GM12873 (cell line): ENCODE measurements around the gene COP1.

Source experiments
- TF ChIP-seq, protein P1 (sequence below): IDR thresholded peaks from 2 replicates; pipeline ENCODE4 v1.5.1; 2012; ENCODE audit warnings: low read depth, mild to moderate bottlenecking, moderate library complexity, low read length, control low read depth; ENCODE audit not compliant: insufficient read depth; ENCODE audit errors: missing control alignments

Gene COP1

DNA sequence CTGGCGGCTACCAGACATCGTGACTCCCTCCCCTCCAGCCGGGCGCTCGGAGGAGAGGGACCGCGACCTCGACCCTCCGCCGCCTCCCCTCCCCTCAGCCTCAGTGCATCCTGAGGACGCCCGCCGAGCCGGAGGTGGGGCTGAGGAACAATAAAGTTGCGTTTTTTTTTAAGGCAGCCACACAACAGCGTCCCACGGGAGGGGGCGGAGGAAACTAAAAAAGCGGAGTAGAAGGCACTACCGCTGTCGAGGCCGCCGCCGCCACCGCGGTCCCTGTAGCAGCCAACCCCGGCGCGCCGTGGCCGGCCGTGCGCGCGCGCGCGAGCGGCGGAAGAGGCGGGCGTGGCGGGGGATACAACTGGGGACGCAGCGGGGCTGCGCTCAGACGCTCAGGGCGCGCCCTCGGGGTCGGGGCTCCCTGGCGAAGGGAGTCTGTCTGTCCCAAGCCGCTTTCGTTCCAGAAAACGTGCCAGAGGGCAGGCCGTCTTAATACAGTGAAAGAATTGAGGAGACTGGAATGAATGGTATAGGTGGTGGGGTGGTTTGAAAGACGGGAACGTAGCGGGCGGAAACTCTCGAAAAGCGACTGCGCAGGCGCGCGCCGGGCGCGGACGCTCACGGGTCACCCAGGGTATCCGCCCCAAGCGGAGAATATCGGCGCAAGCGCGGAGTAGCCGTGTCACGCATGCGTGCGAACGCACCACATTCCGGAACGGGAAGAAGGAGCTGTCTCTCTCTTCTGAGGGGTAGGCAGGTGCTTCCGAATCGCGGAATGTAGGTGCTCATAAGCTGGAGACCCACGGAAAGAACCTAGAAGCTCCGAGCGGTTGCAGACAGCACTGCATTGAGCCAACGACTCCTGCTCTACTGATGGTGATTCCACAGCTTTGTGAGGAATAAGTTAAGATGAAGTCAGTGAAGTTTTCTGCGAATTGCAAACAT lies at the start of gene COP1:
TSS of gene COP1 (minus strand) at position 326 of the 942 bp plus-strand sequence. CDS start at position 18, 308 bp downstream.
- TF ChIP-seq, protein P1, sequence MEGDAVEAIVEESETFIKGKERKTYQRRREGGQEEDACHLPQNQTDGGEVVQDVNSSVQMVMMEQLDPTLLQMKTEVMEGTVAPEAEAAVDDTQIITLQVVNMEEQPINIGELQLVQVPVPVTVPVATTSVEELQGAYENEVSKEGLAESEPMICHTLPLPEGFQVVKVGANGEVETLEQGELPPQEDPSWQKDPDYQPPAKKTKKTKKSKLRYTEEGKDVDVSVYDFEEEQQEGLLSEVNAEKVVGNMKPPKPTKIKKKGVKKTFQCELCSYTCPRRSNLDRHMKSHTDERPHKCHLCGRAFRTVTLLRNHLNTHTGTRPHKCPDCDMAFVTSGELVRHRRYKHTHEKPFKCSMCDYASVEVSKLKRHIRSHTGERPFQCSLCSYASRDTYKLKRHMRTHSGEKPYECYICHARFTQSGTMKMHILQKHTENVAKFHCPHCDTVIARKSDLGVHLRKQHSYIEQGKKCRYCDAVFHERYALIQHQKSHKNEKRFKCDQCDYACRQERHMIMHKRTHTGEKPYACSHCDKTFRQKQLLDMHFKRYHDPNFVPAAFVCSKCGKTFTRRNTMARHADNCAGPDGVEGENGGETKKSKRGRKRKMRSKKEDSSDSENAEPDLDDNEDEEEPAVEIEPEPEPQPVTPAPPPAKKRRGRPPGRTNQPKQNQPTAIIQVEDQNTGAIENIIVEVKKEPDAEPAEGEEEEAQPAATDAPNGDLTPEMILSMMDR: peak; percentile 21

DNA sequence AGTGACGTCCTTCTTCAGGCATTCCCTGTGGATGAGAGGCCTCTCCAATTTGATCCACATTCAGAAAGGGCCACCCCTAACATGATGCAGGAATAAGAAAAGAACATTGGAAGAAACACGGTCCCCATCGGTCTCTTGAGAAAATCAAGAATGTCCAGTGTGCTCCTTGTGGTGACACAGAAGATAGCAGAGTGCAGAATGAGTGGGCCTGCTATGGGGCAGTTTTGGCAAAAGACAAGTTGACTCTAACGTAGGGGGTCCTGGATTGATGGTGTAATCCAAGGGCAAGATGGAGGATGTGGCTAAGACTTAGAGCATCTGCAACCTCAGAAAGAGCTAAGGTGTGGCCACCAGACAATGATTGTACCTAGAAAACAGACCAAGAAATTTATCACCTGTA lies 45.1 kb upstream of the COP1 start:
- TF ChIP-seq, protein P1: no peak

DNA sequence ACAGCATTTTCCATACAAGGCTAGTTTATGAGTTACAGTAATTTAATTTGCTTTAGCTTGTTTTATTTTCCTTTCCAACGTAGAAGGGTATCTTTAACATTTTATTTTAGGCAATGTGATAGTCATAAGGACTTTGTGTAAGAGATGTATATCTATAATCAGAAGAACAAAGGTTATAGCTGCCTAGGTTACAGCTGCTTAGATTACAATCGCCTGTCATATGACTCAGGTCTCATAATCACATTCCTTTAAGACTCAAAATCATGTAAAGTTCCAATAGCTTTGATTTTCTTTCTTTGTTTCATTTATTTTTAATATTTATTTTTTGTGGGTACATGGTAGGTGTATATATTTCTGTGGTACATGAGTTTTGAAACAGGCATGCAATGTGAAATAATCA lies 37.8 kb upstream of the COP1 start:
- TF ChIP-seq, protein P1: no peak

DNA sequence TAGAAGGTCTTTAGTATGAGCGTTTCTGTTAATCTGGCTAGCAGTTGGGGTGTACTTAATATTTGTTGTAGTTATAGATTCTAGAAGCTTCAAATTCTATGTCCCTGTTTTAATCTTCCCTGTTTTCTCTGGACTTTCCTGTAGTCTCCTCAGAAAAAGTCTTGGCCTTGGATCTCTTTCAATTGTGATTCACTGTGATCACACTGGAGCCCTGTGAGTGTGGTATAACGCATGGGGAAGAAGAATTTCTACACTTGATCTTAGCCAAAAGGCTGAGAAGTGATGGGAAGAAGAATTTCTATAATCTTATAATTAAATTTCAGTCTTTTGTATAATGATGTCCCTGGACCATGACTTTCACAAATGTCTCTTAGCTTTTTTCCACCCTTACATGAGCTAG lies 36.7 kb upstream of the COP1 start:
- TF ChIP-seq, protein P1: no peak

DNA sequence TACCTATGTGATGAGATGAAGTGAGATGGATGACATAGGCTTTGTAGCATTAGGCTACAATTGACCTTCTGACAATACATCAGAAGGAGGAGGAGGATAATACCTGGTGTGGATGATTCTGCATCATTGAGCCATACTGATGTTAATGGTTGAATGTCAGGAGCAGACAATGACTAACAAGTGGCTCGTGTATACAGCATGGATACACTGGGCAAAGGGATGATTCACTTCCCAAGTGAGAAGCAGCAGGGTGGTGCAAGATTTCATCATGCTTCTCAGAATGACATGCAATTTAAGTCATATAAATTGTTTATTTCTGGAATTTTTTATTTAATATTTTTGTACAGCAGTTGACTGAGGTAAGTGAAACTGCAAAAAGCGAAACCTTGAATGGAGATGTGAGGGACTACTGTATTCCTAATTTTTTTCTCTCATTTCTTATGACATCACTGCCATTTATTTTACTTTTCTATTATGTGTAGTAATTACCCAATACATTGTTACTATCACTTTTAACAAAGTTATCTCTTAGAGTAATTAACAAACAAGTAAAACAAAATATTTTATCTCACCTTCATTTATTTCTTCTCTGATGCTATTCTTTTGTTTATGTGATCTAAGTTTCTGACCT lies 34.4 kb upstream of the COP1 start:
- TF ChIP-seq, protein P1: no peak

DNA sequence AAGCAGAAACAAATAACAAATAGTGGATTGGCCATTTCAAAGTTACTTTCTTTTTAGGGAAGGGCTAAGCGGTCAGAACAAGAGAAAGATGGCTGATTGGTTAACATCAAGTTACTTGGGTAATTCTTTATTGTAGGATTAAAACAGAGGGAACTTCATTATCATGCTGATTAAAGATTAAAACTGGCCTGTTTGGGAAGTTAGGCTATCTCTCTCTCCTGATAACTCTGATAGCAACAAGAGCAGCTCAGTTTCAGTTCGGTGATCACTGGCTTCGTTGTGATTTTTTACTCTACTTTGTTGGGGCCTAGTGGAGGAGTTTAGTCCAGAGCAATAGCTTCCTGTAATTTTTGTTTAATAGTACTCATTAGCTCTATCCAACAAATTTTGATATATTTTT lies 20.5 kb upstream of the COP1 start:
- TF ChIP-seq, protein P1: no peak

DNA sequence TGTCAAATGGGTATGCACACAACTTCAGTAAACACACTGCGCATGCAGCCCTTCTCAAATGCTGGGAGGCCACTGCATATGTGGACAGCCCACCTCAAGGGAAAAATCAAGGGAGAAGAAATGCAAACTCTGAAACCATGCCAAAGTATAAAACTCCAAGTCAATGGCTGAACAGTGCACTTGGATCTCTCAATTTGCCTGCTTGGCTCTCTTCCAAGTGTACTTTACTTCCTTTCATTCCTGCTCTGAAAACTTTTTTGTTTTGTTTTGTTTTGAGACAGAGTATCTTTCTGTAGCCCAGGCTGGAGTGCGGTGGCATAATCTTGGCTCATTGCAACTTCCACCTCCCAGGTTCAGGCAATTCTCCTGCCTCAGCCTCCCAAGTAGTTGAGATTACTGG lies 18.8 kb upstream of the COP1 start:
- TF ChIP-seq, protein P1: no peak
